OCI-LY7 (cell line): ENCODE data around the gene ACKR2.

Experiments used
- EZH2phosphoT487 ChIP-seq: fragments of 200-600 bp; sonication (generic); IDR thresholded peaks from 2 replicates; pipeline ENCODE4 v1.6.1; 2018; ENCODE audit warnings: low read depth, borderline replicate concordance, mild to moderate bottlenecking, mixed run types, antibody characterized with exemption, low read length, moderate library complexity, mixed read lengths
- TF ChIP-seq, protein P1 (sequence below): fragments of 200-600 bp; sonication (generic); conservative IDR thresholded peaks from 2 replicates; pipeline ENCODE4 v1.5.1; 2014; ENCODE audit warnings: mild to moderate bottlenecking, antibody characterized with exemption, low read length, moderate library complexity, mixed read lengths

DNA sequence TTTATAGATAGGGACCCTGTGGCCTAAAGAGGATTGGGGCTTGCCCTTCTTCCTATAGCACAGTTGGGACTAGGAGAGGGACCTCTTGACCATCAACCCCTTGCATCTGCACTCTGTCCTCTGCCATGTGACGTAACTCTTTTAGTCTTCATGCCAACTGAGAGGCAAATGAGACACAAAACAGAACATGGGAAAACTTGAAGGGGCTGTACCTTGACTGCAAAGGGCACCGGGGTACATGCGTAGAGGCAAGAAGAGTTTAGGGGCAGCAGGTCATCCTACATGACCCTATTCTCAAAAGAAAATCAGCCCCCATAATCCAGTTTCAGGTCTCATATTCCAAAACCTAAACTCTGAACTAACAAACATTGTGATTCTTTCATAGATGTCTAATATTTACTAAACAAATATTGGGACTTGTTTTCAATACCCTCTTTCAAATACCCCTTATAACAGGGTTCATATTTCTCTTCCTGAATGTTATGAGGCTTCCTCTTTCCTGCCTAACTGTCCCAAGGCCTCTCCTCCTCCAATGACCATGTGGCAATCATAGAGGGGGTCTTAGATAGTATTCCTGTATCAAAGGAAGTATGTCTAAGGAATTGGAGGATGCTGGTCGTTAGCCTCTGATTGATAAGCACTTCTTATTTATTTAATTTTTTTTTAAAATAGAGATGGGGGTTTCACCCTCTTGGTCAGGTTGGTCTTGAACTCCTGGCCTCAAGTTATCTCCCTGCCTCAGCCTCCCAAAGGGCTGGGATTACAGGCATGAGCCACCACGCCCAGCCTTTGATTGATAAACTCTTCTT is 20.6 kb downstream of the ACKR2 start:
- TF ChIP-seq, protein P1, sequence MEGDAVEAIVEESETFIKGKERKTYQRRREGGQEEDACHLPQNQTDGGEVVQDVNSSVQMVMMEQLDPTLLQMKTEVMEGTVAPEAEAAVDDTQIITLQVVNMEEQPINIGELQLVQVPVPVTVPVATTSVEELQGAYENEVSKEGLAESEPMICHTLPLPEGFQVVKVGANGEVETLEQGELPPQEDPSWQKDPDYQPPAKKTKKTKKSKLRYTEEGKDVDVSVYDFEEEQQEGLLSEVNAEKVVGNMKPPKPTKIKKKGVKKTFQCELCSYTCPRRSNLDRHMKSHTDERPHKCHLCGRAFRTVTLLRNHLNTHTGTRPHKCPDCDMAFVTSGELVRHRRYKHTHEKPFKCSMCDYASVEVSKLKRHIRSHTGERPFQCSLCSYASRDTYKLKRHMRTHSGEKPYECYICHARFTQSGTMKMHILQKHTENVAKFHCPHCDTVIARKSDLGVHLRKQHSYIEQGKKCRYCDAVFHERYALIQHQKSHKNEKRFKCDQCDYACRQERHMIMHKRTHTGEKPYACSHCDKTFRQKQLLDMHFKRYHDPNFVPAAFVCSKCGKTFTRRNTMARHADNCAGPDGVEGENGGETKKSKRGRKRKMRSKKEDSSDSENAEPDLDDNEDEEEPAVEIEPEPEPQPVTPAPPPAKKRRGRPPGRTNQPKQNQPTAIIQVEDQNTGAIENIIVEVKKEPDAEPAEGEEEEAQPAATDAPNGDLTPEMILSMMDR, result no peak
- TF ChIP-seq EZH2phosphoT487, result no peak
